HCT116 (cell line): Measurements from ENCODE around the gene FGGY. TPM values are rescaled to one million over a fixed set of nuclear protein-coding genes. Genes with fewer than 3 reads are reported as not detected.

Source experiments
- ATAC-seq: fragments of 200-7000 bp; cut with Tn5 transposase; 2 replicates; pipeline ENCODE4 v1.9.1; 2020; ENCODE audit warnings: mild to moderate bottlenecking, moderate library complexity
- BruUV-seq: library from RNA; stranded (reverse); fragments of 400-500 nt; replicated peaks from 2 replicates; lab custom pipeline; 2021; lab: Mats Ljungman, UMichigan
- CTCF ChIA-PET: fragments of 300-600 bp; sonication (Branson Sonifier 250); formaldehyde crosslinking; loops from one replicate; lab custom pipeline; 2021; ENCODE audit warnings: antibody characterized with exemption; lab: Charles Lee
- POLR2A ChIA-PET: fragments of 300-600, 350-600 bp; sonication (Branson Sonifier 250); formaldehyde crosslinking; loops from one replicate; lab custom pipeline; 2021; ENCODE audit warnings: antibody characterized with exemption; lab: Charles Lee
- RAD21 ChIA-PET, 2 experiments: fragments of 300-600 bp; sonication (Branson Sonifier 250); formaldehyde crosslinking; loops; one replicate each; lab custom pipeline; 2023; ENCODE audit warnings: low total read pairs in 2 of 2; ENCODE audit not compliant: uncharacterized antibody in 2 of 2, unreplicated experiment in 2 of 2, low non-redundant PET in 1 of 2; lab: Charles Lee
- DNase-seq: peaks from one replicate; pipeline ENCODE4 v3.0.0-alpha.2; 2010; ENCODE audit warnings: low read depth, low spot score
- H2AFZ ChIP-seq: fragments of 200-600 bp; shearing (Covaris generic), sonication (generic); 2 replicates; pipeline ENCODE4 v1.6.1; 2017; ENCODE audit warnings: low read depth, mixed run types, mixed read lengths, antibody characterized with exemption, low read length; ENCODE audit not compliant: poor library complexity, severe bottlenecking
- H3K27ac ChIP-seq: 2 replicates; pipeline ENCODE4 v1.5.1; 2012; ENCODE audit warnings: low read depth, low read length
- H3K27me3 ChIP-seq: fragments of 200-600 bp; sonication (generic); 2 replicates; pipeline ENCODE4 v1.6.1; 2016; ENCODE audit warnings: mixed run types, low read length, mixed read lengths; ENCODE audit not compliant: insufficient read depth
- H3K36me3 ChIP-seq, 2 experiments: fragments of 200-500 bp in 1 of 2; fragments of 200-600 bp in 1 of 2; sonication (Bioruptor generic) in 1 of 2; sonication (generic) in 1 of 2; 2 replicates each; pipeline versions ENCODE4 v1.5.1 to v1.6.1; 2014 to 2016; ENCODE audit warnings: low read length in 2 of 2, inconsistent platforms in 1 of 2, mixed read lengths in 1 of 2, mixed run types in 1 of 2; ENCODE audit not compliant: insufficient read depth in 2 of 2, control insufficient read depth in 1 of 2
- H3K4me1 ChIP-seq, 2 experiments: fragments of 200-600 bp in 1 of 2; sonication (generic) in 1 of 2; 2 replicates each; pipeline versions ENCODE4 v1.5.1 to v1.6.1; 2012 to 2017; ENCODE audit warnings: low read length in 2 of 2, inconsistent platforms in 1 of 2, mild to moderate bottlenecking in 1 of 2, mixed read lengths in 1 of 2, mixed run types in 1 of 2, moderate library complexity in 1 of 2; ENCODE audit not compliant: insufficient read depth in 2 of 2, control insufficient read depth in 1 of 2
- H3K4me2 ChIP-seq: fragments of 200-600 bp; sonication (generic); 2 replicates; pipeline ENCODE4 v1.6.1; 2017; ENCODE audit warnings: mixed run types, low read length, mixed read lengths
- H3K4me3 ChIP-seq, 2 experiments: fragments of 200-600 bp in 1 of 2; sonication (generic) in 1 of 2; replicated peaks in 1 of 2; 2 replicates each; pipeline ENCODE4 v1.5.1; 2011 to 2016; ENCODE audit warnings: low read length in 2 of 2, control low read depth in 1 of 2, low read depth in 1 of 2, mild to moderate bottlenecking in 1 of 2, mixed read lengths in 1 of 2, mixed run types in 1 of 2
- H3K79me2 ChIP-seq: fragments of 200-600 bp; sonication (generic); 2 replicates; pipeline ENCODE4 v1.6.1; 2017; ENCODE audit warnings: mild to moderate bottlenecking, mixed run types, low read length, moderate library complexity, mixed read lengths; ENCODE audit not compliant: insufficient read depth
- H3K9ac ChIP-seq: fragments of 200-600 bp; sonication (generic); 2 replicates; pipeline ENCODE4 v1.6.1; 2016; ENCODE audit warnings: low read length, mixed read lengths
- H3K9me2 ChIP-seq: fragments of 200-600 bp; sonication (generic), shearing (Covaris generic); 2 replicates; pipeline ENCODE4 v1.6.1; 2017; ENCODE audit warnings: mixed run types, mild to moderate bottlenecking, moderate library complexity; ENCODE audit not compliant: insufficient read depth
- H3K9me3 ChIP-seq, 2 experiments: fragments of 200-500 bp in 1 of 2; fragments of 200-600 bp in 1 of 2; sonication (Bioruptor generic) in 1 of 2; sonication (generic) in 1 of 2; 2 replicates each; pipeline ENCODE4 v1.6.1; 2014 to 2017; ENCODE audit warnings: low read length in 2 of 2, mixed read lengths in 2 of 2, inconsistent platforms in 1 of 2, low read depth in 1 of 2, mild to moderate bottlenecking in 1 of 2, mixed run types in 1 of 2, moderate library complexity in 1 of 2; ENCODE audit not compliant: control insufficient read depth in 1 of 2, insufficient read depth in 1 of 2
- H4K20me1 ChIP-seq: fragments of 200-600 bp; sonication (generic), shearing (Covaris generic); 2 replicates; pipeline ENCODE4 v1.6.1; 2017; ENCODE audit warnings: mixed run types, mild to moderate bottlenecking, moderate library complexity; ENCODE audit not compliant: insufficient read depth
- CBX3 ChIP-seq: IDR thresholded peaks from 2 replicates; pipeline ENCODE4 v1.6.1; 2012; ENCODE audit warnings: low read depth
- CEBPB ChIP-seq: IDR thresholded peaks from 2 replicates; pipeline ENCODE4 v1.6.1; 2012; ENCODE audit warnings: low read depth
- EGR1 ChIP-seq: IDR thresholded peaks from 2 replicates; pipeline ENCODE4 v1.6.1; 2012; ENCODE audit warnings: low read depth
- ELF1 ChIP-seq: IDR thresholded peaks from 2 replicates; pipeline ENCODE4 v1.6.1; 2012; ENCODE audit warnings: low read depth, borderline replicate concordance
- EZH2 ChIP-seq: fragments of 200-600 bp; sonication (generic); IDR thresholded peaks from 2 replicates; pipeline ENCODE4 v1.6.1; 2017; ENCODE audit warnings: antibody characterized with exemption, mixed run types
- EZH2phosphoT487 ChIP-seq: fragments of 200-600 bp; IDR thresholded peaks from 2 replicates; pipeline ENCODE4 v1.6.1; 2018; ENCODE audit warnings: antibody characterized with exemption, borderline replicate concordance
- FOSL1 ChIP-seq: IDR thresholded peaks from 2 replicates; pipeline ENCODE4 v1.6.1; 2012; ENCODE audit warnings: low read depth
- POLR2AphosphoS5 ChIP-seq: IDR thresholded peaks from 2 replicates; pipeline ENCODE4 v1.6.1; 2011; ENCODE audit warnings: mild to moderate bottlenecking, low read depth, low read length, moderate library complexity
- SP1 ChIP-seq: IDR thresholded peaks from 2 replicates; pipeline ENCODE4 v1.6.1; 2012; ENCODE audit warnings: low read depth
- TCF7L2 ChIP-seq: IDR thresholded peaks from 2 replicates; pipeline ENCODE4 v1.7.0; 2011; ENCODE audit warnings: borderline replicate concordance, inconsistent platforms; ENCODE audit not compliant: insufficient read depth, insufficient read length; ENCODE audit errors: extremely low read depth
- YY1 ChIP-seq: IDR thresholded peaks from 2 replicates; pipeline ENCODE4 v1.6.1; 2011; ENCODE audit warnings: low read length, low read depth, moderate library complexity, mild to moderate bottlenecking; ENCODE audit not compliant: insufficient replicate concordance; ENCODE audit errors: extremely low read depth
- ZNF274 ChIP-seq: fragments of 200-500 bp; sonication (Bioruptor generic); IDR thresholded peaks from 2 replicates; pipeline ENCODE4 v1.6.1; 2014; ENCODE audit warnings: mild to moderate bottlenecking, low read depth, low read length, inconsistent platforms
- intact Hi-C: fragments of 100-400 bp; cut with micrococcal nuclease; formaldehyde crosslinking; loops from 2 replicates; pipeline ENCODE4 v1.10.0; 2022
- total RNA-seq: library from RNA; stranded (reverse); gene quantifications from one replicate; pipeline ENCODE4 v1.2.1, GENCODE V29; 2021; ENCODE audit not compliant: unreplicated experiment
- TF ChIP-seq, protein P1 (sequence below): IDR thresholded peaks from 2 replicates; pipeline ENCODE4 v1.6.1; 2012; ENCODE audit warnings: low read depth

Gene FGGY
- total RNA-seq, 1 experiment from 2014 or later = 10.6 TPM

DNA sequence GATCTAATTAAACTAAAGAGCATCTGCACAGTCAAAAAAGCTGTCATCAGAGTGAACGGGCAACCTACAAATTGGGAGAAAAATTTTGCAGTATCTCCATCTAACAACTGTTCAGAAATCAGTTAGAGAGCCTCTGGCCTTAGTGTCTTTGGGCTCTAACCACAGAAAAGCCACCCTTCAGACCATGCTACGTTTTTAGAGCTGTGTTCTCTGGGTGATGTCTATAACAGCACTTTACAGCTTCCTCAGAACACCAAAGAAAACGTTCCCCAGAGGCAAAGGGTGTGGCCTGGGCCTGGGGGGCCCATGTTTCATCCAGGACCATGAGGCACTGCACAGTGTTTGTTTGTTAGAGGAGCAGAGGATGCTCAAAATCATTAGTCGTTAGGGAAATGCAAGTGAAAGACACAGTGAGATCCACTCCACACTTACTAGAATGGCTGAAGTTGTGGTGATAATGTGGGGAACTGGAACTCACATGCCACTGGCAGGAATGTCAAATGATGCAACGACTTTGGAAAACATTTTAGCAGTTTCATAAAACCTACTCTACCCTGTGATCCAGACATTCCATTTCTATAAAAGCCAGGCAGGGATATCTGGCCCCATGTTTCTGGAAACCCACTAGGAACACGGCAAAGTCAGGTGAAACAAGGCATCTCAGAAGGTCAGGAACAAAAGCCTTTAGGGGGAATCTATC lies 267.4 kb downstream of the FGGY start:
- TF ChIP-seq, protein P1, sequence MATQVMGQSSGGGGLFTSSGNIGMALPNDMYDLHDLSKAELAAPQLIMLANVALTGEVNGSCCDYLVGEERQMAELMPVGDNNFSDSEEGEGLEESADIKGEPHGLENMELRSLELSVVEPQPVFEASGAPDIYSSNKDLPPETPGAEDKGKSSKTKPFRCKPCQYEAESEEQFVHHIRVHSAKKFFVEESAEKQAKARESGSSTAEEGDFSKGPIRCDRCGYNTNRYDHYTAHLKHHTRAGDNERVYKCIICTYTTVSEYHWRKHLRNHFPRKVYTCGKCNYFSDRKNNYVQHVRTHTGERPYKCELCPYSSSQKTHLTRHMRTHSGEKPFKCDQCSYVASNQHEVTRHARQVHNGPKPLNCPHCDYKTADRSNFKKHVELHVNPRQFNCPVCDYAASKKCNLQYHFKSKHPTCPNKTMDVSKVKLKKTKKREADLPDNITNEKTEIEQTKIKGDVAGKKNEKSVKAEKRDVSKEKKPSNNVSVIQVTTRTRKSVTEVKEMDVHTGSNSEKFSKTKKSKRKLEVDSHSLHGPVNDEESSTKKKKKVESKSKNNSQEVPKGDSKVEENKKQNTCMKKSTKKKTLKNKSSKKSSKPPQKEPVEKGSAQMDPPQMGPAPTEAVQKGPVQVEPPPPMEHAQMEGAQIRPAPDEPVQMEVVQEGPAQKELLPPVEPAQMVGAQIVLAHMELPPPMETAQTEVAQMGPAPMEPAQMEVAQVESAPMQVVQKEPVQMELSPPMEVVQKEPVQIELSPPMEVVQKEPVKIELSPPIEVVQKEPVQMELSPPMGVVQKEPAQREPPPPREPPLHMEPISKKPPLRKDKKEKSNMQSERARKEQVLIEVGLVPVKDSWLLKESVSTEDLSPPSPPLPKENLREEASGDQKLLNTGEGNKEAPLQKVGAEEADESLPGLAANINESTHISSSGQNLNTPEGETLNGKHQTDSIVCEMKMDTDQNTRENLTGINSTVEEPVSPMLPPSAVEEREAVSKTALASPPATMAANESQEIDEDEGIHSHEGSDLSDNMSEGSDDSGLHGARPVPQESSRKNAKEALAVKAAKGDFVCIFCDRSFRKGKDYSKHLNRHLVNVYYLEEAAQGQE = no peak
- TF ChIP-seq SP1 = no peak
- no peak for TF ChIP-seq ELF1
- no peak for TF ChIP-seq ZNF274
- TF ChIP-seq CEBPB = no peak
- no peak for TF ChIP-seq TCF7L2
- no peak for TF ChIP-seq POLR2AphosphoS5
- TF ChIP-seq EZH2 = no peak
- no peak for TF ChIP-seq EGR1
- no peak for TF ChIP-seq CBX3
- no peak for TF ChIP-seq FOSL1
- TF ChIP-seq YY1 = no peak
- no peak for TF ChIP-seq EZH2phosphoT487
- H3K4me2 ChIP-seq = no peak overlapping the region
- no peaks in the 10 kb centered on the region for H4K20me1 ChIP-seq
- H3K4me3 ChIP-seq = no peak overlapping the region
- H3K9me2 ChIP-seq = 0 out of 2 replicates have a peak, but pooled peaks cover 5% of the 10 kb centered on the region
- ATAC-seq (no peak), DNase-seq (no peak)
- no peaks in the 10 kb centered on the region for H3K27me3 ChIP-seq
- no peaks in the 10 kb centered on the region for H3K79me2 ChIP-seq
- H3K9ac ChIP-seq = no peak overlapping the region
- no peaks in the 10 kb centered on the region for H3K9me3 ChIP-seq
- no peaks in the 10 kb centered on the region for H3K36me3 ChIP-seq
- intact Hi-C loops = no loop called here
- RAD21 ChIA-PET = no interaction called here
- no peak overlapping the region for H3K27ac ChIP-seq
- CTCF ChIA-PET = no interaction called here
- POLR2A ChIA-PET = no interaction called here
- no TSS peak for BruUV-seq
- no peaks in the 10 kb centered on the region for H3K4me1 ChIP-seq
- H2AFZ ChIP-seq = no peak overlapping the region
